GM12878 (cell line): ENCODE measurements around the gene CACNA1H. TPM values are rescaled to one million over a fixed set of nuclear protein-coding genes. Genes with fewer than 3 reads are reported as not detected.

Source experiments
- ATAC-seq: fragments of 200-7000 bp; cut with Tn5 transposase; 3 replicates; pipeline ENCODE4 v1.9.1; 2020; ENCODE audit warnings: mild to moderate bottlenecking, moderate library complexity
- BruUV-seq: library from RNA; stranded (reverse); fragments of 400-500 nt; replicated peaks from 2 replicates; lab custom pipeline; 2021; lab: Mats Ljungman, UMichigan
- CTCF ChIA-PET: fragments of 300-600 bp; sonication (Branson Sonifier 250); formaldehyde crosslinking; extraction: SDS; loops from one replicate; lab custom pipeline; 2021; ENCODE audit warnings: inconsistent platforms; lab: Yijun Ruan, JAX
- POLR2A ChIA-PET: fragments of 350-600 bp; formaldehyde crosslinking; extraction: SDS; loops from one replicate; lab custom pipeline; 2021; ENCODE audit warnings: inconsistent platforms; lab: Charles Lee
- RAD21 ChIA-PET: fragments of 300-600 bp; sonication (Branson Sonifier 250); formaldehyde crosslinking; loops from one replicate; lab custom pipeline; 2023; ENCODE audit warnings: antibody characterized with exemption; ENCODE audit not compliant: unreplicated experiment; lab: Charles Lee
- SMC1A ChIA-PET: fragments of 300-600 bp; sonication (Branson Sonifier 250); formaldehyde crosslinking; loops from one replicate; lab custom pipeline; 2023; ENCODE audit not compliant: unreplicated experiment, uncharacterized antibody; lab: Charles Lee
- DNase-seq: peaks from one replicate; pipeline ENCODE4 v3.0.0-alpha.2; 2011; ENCODE audit warnings: low read depth, low spot score
- FAIRE-seq: peaks from 3 replicates; lab custom pipeline; 2011; peaks lifted over from hg19 to GRCh38; lab: Jason Lieb, UNC
- H2AFZ ChIP-seq: 2 replicates; pipeline ENCODE4 v1.6.0; 2011; ENCODE audit warnings: low read depth, low read length, control low read depth; ENCODE audit not compliant: control insufficient read depth
- H3K27ac ChIP-seq: 2 replicates; pipeline ENCODE4 v1.5.1; 2011; ENCODE audit warnings: control low read depth; ENCODE audit not compliant: control insufficient read depth, insufficient read depth
- H3K27me3 ChIP-seq, 2 experiments: replicated peaks in 1 of 2; 2 replicates each; pipeline versions ENCODE4 v1.6.0 to v1.6.1; 2011; ENCODE audit warnings: low read length in 1 of 2; ENCODE audit not compliant: control insufficient read depth in 2 of 2, insufficient read depth in 2 of 2
- H3K36me3 ChIP-seq, 2 experiments: 2 replicates each; pipeline ENCODE4 v1.5.1; 2011; ENCODE audit warnings: low read length in 1 of 2; ENCODE audit not compliant: control insufficient read depth in 2 of 2, insufficient read depth in 2 of 2
- H3K4me1 ChIP-seq: 2 replicates; pipeline ENCODE4 v1.6.1; 2011; ENCODE audit warnings: mild to moderate bottlenecking, low read length, moderate library complexity, mixed read lengths; ENCODE audit not compliant: control insufficient read depth, insufficient read depth
- H3K4me2 ChIP-seq: 2 replicates; pipeline ENCODE4 v1.6.0; 2011; ENCODE audit warnings: control low read depth; ENCODE audit not compliant: control insufficient read depth, insufficient read depth
- H3K4me3 ChIP-seq: fragments of 200-600 bp; sonication (generic); 2 replicates; pipeline ENCODE4 v1.5.1; 2016
- H3K79me2 ChIP-seq: 2 replicates; pipeline ENCODE4 v1.6.0; 2011; ENCODE audit warnings: low read length; ENCODE audit not compliant: control insufficient read depth, insufficient read depth
- H3K9ac ChIP-seq: 2 replicates; pipeline ENCODE4 v1.8.0; 2011; ENCODE audit warnings: low read length, control low read depth, mixed read lengths; ENCODE audit not compliant: control insufficient read depth, insufficient read depth
- H3K9me3 ChIP-seq: replicated peaks from 3 replicates; pipeline ENCODE4 v1.5.1; 2011; ENCODE audit warnings: mild to moderate bottlenecking, low read length; ENCODE audit not compliant: control insufficient read depth, insufficient read depth
- H4K20me1 ChIP-seq: 2 replicates; pipeline ENCODE4 v1.6.0; 2011; ENCODE audit not compliant: control insufficient read depth, insufficient read depth
- BCL11A ChIP-seq: IDR thresholded peaks from 2 replicates; pipeline ENCODE4 v1.6.1; 2011; ENCODE audit warnings: low read depth, low read length
- DPF2 ChIP-seq: fragments of 450-650 bp; IDR thresholded peaks from 2 replicates; pipeline ENCODE4 v1.6.1; 2017; ENCODE audit warnings: mild to moderate bottlenecking
- E4F1 ChIP-seq: fragments of 450-650 bp; IDR thresholded peaks from 2 replicates; pipeline ENCODE4 v1.6.1; 2018; ENCODE audit warnings: borderline replicate concordance, mild to moderate bottlenecking; ENCODE audit not compliant: partially characterized antibody
- ESRRA ChIP-seq: IDR thresholded peaks from 2 replicates; pipeline ENCODE4 v1.6.1; 2012; ENCODE audit warnings: mild to moderate bottlenecking, low read length, improper control_type of control experiment
- HDAC6 ChIP-seq: fragments of 200-600 bp; sonication (generic); IDR thresholded peaks from one replicate; pipeline ENCODE4 v1.8.0; 2017; ENCODE audit warnings: antibody characterized with exemption; ENCODE audit not compliant: unreplicated experiment
- IKZF2 ChIP-seq, 2 experiments: fragments of 450-650 bp; IDR thresholded peaks; 2 replicates each; pipeline ENCODE4 v1.6.1; 2017; ENCODE audit warnings: mild to moderate bottlenecking in 2 of 2, moderate library complexity in 2 of 2
- IRF4 ChIP-seq: IDR thresholded peaks from 2 replicates; pipeline ENCODE4 v1.6.1; 2011; ENCODE audit warnings: low read depth, low read length
- KDM1A ChIP-seq: fragments of 200-600 bp; sonication (generic); IDR thresholded peaks from 2 replicates; pipeline ENCODE4 v1.6.1; 2016; ENCODE audit warnings: borderline replicate concordance
- MAX ChIP-seq: IDR thresholded peaks from 2 replicates; pipeline ENCODE4 v1.6.1; 2012; ENCODE audit warnings: low read depth, low read length, improper control_type of control experiment
- NFXL1 ChIP-seq: fragments of 450-650 bp; IDR thresholded peaks from 2 replicates; pipeline ENCODE4 v1.6.1; 2017; ENCODE audit warnings: antibody characterized with exemption, mild to moderate bottlenecking, borderline replicate concordance
- NR2C1 ChIP-seq: fragments of 450-650 bp; IDR thresholded peaks from 2 replicates; pipeline ENCODE4 v1.6.1; 2017; ENCODE audit warnings: antibody characterized with exemption, mild to moderate bottlenecking, moderate library complexity
- PAX5 ChIP-seq: IDR thresholded peaks from 2 replicates; pipeline ENCODE4 v1.6.1; 2011; ENCODE audit warnings: low read depth, low read length, borderline replicate concordance
- RB1 ChIP-seq: fragments of 450-650 bp; formaldehyde crosslinking; IDR thresholded peaks from 2 replicates; pipeline ENCODE4 v1.6.1; 2017; ENCODE audit warnings: mild to moderate bottlenecking, borderline replicate concordance
- SMAD1 ChIP-seq: fragments of 450-650 bp; IDR thresholded peaks from 2 replicates; pipeline ENCODE4 v1.6.1; 2018; ENCODE audit warnings: mild to moderate bottlenecking, low read depth; ENCODE audit not compliant: partially characterized antibody
- SMARCA5 ChIP-seq: fragments of 450-650 bp; IDR thresholded peaks from 2 replicates; pipeline ENCODE4 v1.6.1; 2017; ENCODE audit warnings: mild to moderate bottlenecking
- ZNF24 ChIP-seq: fragments of 450-650 bp; IDR thresholded peaks from 2 replicates; pipeline ENCODE4 v1.6.1; 2017; ENCODE audit warnings: antibody characterized with exemption, mild to moderate bottlenecking
- ZNF274 ChIP-seq: IDR thresholded peaks from one replicate; pipeline ENCODE4 v1.8.0; 2011; ENCODE audit not compliant: insufficient read length, insufficient read depth
- WGBS: methylation state at CpG from one replicate; pipeline ENCODE4 v1.1.6; 2016; ENCODE audit warnings: low lambda C conversion rate; ENCODE audit not compliant: insufficient replicate concordance, insufficient coverage; ENCODE audit errors: missing lambda C conversion rate; 5-methylcytosine and 5-hydroxymethylcytosine counted together
- in situ Hi-C: fragments of 300-500 bp; cut with MboI; formaldehyde crosslinking; loops from 9 replicates; pipeline ENCODE4 v1.14.3; 2018; ENCODE audit warnings: mixed read lengths
- intact Hi-C: fragments of 100-400 bp; cut with micrococcal nuclease; formaldehyde crosslinking; loops from one replicate; pipeline ENCODE4 v1.14.2; 2022; ENCODE audit not compliant: unreplicated experiment
- polyA plus RNA-seq, 11 experiments: library from polyadenylated mRNA; depleted of rRNA in 4 of 11; unstranded in 6 of 11; stranded (reverse) in 5 of 11; fragments of >200 nt; fragmentation: Nextera tagmentation in 4 of 11; fragmentation: Illumina TruSeq in 1 of 11; extraction: Ambion mirVana in 4 of 11; extraction: Trizol in 1 of 11; gene quantifications; 1 replicate in 1 of 11; 2 replicates in 10 of 11; pipeline versions ENCODE4 v1.2.1 to v1.2.3, GENCODE V29; 2011 to 2016; ENCODE audit warnings: inconsistent platforms in 2 of 11, missing spikeins in 2 of 11, low read depth in 1 of 11
- total RNA-seq, 4 experiments: library from RNA; depleted of rRNA in 3 of 4; stranded (reverse); fragments of >200 nt in 3 of 4; fragmentation: Illumina TruSeq in 1 of 4; extraction: Trizol in 1 of 4; gene quantifications; 2 replicates each; pipeline versions ENCODE4 v1.2.1 to v1.2.3, GENCODE V29; 2013 to 2021

Gene CACNA1H
- total and polyA plus RNA-seq, 10 of the 15 experiments (the other 5 are each of a cell fraction or from before 2014, with no cell fraction given): 0.03 to 0.54 TPM; not detected in 8

GRCh38 chr16:1146409-1146808, 6.5 kb upstream of the CACNA1H start (continued):
- no peak for TF ChIP-seq RB1
- no peak for TF ChIP-seq HDAC6

- ChIA-PET POLR2A (interaction anchor here (0.5 kb wide), 1 partner anchor 928 kb away, joined by 3 read pairs; no protein-coding TSS in a partner anchor), CTCF (no interaction called here), SMC1A (no interaction called here), RAD21 (no interaction called here)
- H3K9ac ChIP-seq: no peak overlapping the region
- BruUV-seq: no TSS peak
- FAIRE-seq: no peak
- H3K4me2 ChIP-seq: no peak overlapping the region
- in situ Hi-C loops: no loop called here
- DNase-seq: no peak
- H3K36me3 ChIP-seq: no peaks in the 10 kb centered on the region
- H4K20me1 ChIP-seq: no peaks in the 10 kb centered on the region
- no peaks in the 10 kb centered on the region for H3K79me2 ChIP-seq
- no peak overlapping the region for H2AFZ ChIP-seq
- no peaks in the 10 kb centered on the region for H3K4me1 ChIP-seq
- no peak for TF ChIP-seq E4F1
- no peak for TF ChIP-seq ZNF274
- TF ChIP-seq PAX5: no peak
- no peak for TF ChIP-seq NR2C1
- no peak for TF ChIP-seq KDM1A
- no peak for TF ChIP-seq MAX
- no peak for TF ChIP-seq DPF2
- TF ChIP-seq IRF4: no peak
- no peak for TF ChIP-seq NFXL1
- no peak for TF ChIP-seq BCL11A
- TF ChIP-seq ZNF24: no peak
- no peak for TF ChIP-seq IKZF2 (IDR thresholded peaks at IDR 0.05)
- TF ChIP-seq ESRRA: no peak
- no peak for TF ChIP-seq SMARCA5
- TF ChIP-seq SMAD1: no peak
- WGBS: 37% methylated on average over 5 of the region's 5 CpGs
- intact Hi-C loops: no loop called here
- ATAC-seq: no peak
- H3K27me3 ChIP-seq: no peaks in the 10 kb centered on the region
- no peak overlapping the region for H3K27ac ChIP-seq
- H3K9me3 ChIP-seq: no peaks in the 10 kb centered on the region; the same call in 2 of the 3 replicates
- no peak overlapping the region for H3K4me3 ChIP-seq
Measured at GRCh38 chr16:1147027-1147426, 5.9 kb upstream of the CACNA1H start.
